KMS-11 (cell line): ENCODE data around the gene NLRP1.

Source experiments
- H2AFZ ChIP-seq: fragments of 200-600 bp; sonication (generic); 2 replicates; pipeline ENCODE4 v1.6.1; 2016; ENCODE audit warnings: antibody characterized with exemption, mixed run types, low read depth
- H3K27ac ChIP-seq: fragments of 200-600 bp; sonication (generic); 2 replicates; pipeline ENCODE4 v1.6.1; 2016; ENCODE audit warnings: mild to moderate bottlenecking, mixed run types
- H3K27me3 ChIP-seq: fragments of 200-600 bp; sonication (generic); 2 replicates; pipeline ENCODE4 v1.6.1; 2017; ENCODE audit warnings: mild to moderate bottlenecking, low read depth, mixed run types, moderate library complexity; ENCODE audit not compliant: insufficient read depth
- H3K36me3 ChIP-seq: fragments of 200-600 bp; sonication (generic); 2 replicates; pipeline ENCODE4 v1.6.1; 2017; ENCODE audit warnings: mild to moderate bottlenecking, mixed run types; ENCODE audit not compliant: insufficient read depth
- H3K4me1 ChIP-seq: fragments of 200-600 bp; sonication (generic); 2 replicates; pipeline ENCODE4 v1.6.1; 2016; ENCODE audit warnings: mild to moderate bottlenecking, low read depth, mixed run types; ENCODE audit not compliant: poor library complexity, severe bottlenecking
- H3K4me2 ChIP-seq: fragments of 200-600 bp; sonication (generic); 2 replicates; pipeline ENCODE4 v1.7.0; 2016; ENCODE audit warnings: mild to moderate bottlenecking, mixed run types
- H3K4me3 ChIP-seq: fragments of 200-600 bp; sonication (generic); IDR thresholded peaks from 2 replicates; pipeline ENCODE4 v1.6.1; 2017; ENCODE audit warnings: low read depth, low read length, mixed read lengths; ENCODE audit not compliant: insufficient read depth
- H3K79me2 ChIP-seq: fragments of 200-600 bp; sonication (generic); 2 replicates; pipeline ENCODE4 v1.6.1; 2016; ENCODE audit warnings: low read depth, mixed run types; ENCODE audit not compliant: insufficient read depth
- H3K9ac ChIP-seq: fragments of 200-600 bp; sonication (generic); 2 replicates; pipeline ENCODE4 v1.6.1; 2016; ENCODE audit warnings: mild to moderate bottlenecking, mixed run types
- H4K20me1 ChIP-seq: fragments of 200-600 bp; sonication (generic); 2 replicates; pipeline ENCODE4 v1.6.1; 2016; ENCODE audit warnings: mild to moderate bottlenecking, mixed run types; ENCODE audit not compliant: insufficient read depth
- CTCF ChIP-seq: fragments of 200-600 bp; sonication (generic); conservative IDR thresholded peaks from 2 replicates; pipeline ENCODE4 v1.6.1; 2017; ENCODE audit warnings: low read depth, mild to moderate bottlenecking, antibody characterized with exemption, low read length, moderate library complexity, mixed read lengths

NLRP1 gene

GRCh38 chr17:5541610-5542202 is 42.6 kb downstream of the NLRP1 start:
- Histone ChIP-seq H3K27me3 (no peaks in the 10 kb centered on the region), H3K4me1 (no peaks in the 10 kb centered on the region), H3K27ac (no peak overlapping the region), H2AFZ (no peak overlapping the region), H3K4me3 (no peak overlapping the region), H3K4me2 (no peak overlapping the region), H3K79me2 (no peaks in the 10 kb centered on the region), H4K20me1 (no peaks in the 10 kb centered on the region), H3K36me3 (no peaks in the 10 kb centered on the region), H3K9ac (no peak overlapping the region)
- TF ChIP-seq CTCF: no peak

- TF ChIP-seq CTCF: no peak
- Histone ChIP-seq H3K36me3 (no peaks in the 10 kb centered on the region), H3K79me2 (no peaks in the 10 kb centered on the region), H4K20me1 (no peaks in the 10 kb centered on the region), H2AFZ (no peak overlapping the region), H3K9ac (no peak overlapping the region), H3K4me2 (no peak overlapping the region), H3K4me1 (no peaks in the 10 kb centered on the region), H3K27ac (no peak overlapping the region), H3K27me3 (no peaks in the 10 kb centered on the region), H3K4me3 (no peak overlapping the region)
These were observed 44.0 kb downstream of the NLRP1 start for GRCh38 chr17:5540321-5540720.

- H3K36me3 ChIP-seq: no peaks in the 10 kb centered on the region
- no peaks in the 10 kb centered on the region for H3K4me1 ChIP-seq
- H3K4me2 ChIP-seq: no peak overlapping the region
- H3K79me2 ChIP-seq: no peaks in the 10 kb centered on the region
- no peak for TF ChIP-seq CTCF
- H3K4me3 ChIP-seq: no peak overlapping the region
- H3K9ac ChIP-seq: no peak overlapping the region
- H2AFZ ChIP-seq: no peak overlapping the region
- H3K27ac ChIP-seq: no peak overlapping the region
- H3K27me3 ChIP-seq: no peaks in the 10 kb centered on the region
- no peaks in the 10 kb centered on the region for H4K20me1 ChIP-seq
These were observed 45.0 kb downstream of the NLRP1 start for GRCh38 chr17:5539286-5539685.

GRCh38 chr17:5536866-5537650 is 47.3 kb downstream of the NLRP1 start:
- Histone ChIP-seq H3K4me2 (no peak overlapping the region), H3K27me3 (no peaks in the 10 kb centered on the region), H3K9ac (no peak overlapping the region), H4K20me1 (no peaks in the 10 kb centered on the region), H3K36me3 (no peaks in the 10 kb centered on the region), H3K4me3 (no peak overlapping the region), H2AFZ (no peak overlapping the region), H3K4me1 (no peaks in the 10 kb centered on the region), H3K27ac (no peak overlapping the region), H3K79me2 (no peaks in the 10 kb centered on the region)
- TF ChIP-seq CTCF: no peak
